ENCODE data around the gene KCNIP3. TPM values are rescaled to one million over a fixed set of nuclear protein-coding genes. Genes with fewer than 3 reads are reported as not detected.

The KCNIP3 gene
- total RNA-seq, 2 donors from 2014 or later, result not detected

DNA sequence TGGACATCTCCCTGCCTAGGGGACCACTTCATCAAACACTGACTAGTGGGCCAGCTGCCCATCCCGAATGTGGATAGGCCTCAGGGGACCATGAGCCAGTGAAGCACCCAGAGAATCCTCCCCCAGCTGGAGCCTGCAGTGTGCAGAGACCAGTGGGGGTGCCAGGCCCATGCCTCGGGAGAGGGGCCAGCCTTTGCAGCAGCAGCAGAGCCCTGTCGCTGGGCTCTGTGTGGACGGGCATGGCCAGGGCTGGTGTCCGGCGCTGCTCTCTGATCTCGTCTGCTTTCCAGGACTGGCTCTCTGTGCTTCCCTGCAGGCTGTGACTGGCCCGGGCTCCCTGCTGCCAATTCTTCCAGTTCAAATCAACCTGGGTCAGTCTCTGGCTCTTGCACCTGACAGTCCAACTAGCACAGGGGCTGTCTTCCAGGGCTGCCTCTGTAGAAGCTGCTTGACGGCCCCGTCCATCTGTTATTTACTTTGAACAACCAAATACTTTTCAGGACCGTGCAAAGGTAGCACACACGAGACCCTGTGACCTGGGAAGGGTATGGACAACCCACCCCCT, 11.4 kb downstream of the KCNIP3 start:
- Mint-ChIP-seq H3K27me3 (no peaks in the 10 kb centered on the region), H3K4me3 (no peak overlapping the region), H3K27ac (no peak overlapping the region), H3K9me3 (no peaks in the 10 kb centered on the region), H3K36me3 (no peaks in the 10 kb centered on the region), H3K4me1 (ENCODE audit: low read depth in 2 of 2) (no peaks in the 10 kb centered on the region)
- ATAC-seq, result no peak
- DNase-seq (ENCODE audit: low spot score), result no peak

DNA sequence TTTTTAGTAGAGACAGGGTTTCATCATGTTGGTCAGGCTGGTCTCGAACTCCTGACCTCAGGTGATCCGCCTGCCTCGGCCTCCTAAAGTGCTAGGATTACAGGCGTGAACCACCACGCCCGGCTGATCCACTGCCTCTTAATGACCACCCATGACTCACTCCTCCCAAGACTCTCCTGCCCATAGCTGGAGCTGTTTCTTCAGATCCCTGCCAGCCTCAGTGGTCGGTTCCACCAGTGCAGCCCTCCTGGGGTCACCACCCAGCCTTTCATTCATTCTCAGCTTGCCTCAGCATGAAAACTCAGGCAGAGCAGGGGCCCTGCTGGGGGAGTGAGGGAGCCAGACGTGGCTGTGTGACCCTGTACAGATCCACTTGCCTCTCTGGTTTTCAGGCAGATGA, 12.5 kb downstream of the KCNIP3 start:
- no peak for DNase-seq (ENCODE audit: low spot score)
- Mint-ChIP-seq H3K4me1 (ENCODE audit: low read depth in 2 of 2) (no peaks in the 10 kb centered on the region), H3K4me3 (no peak overlapping the region), H3K27ac (no peak overlapping the region), H3K36me3 (no peaks in the 10 kb centered on the region), H3K9me3 (no peaks in the 10 kb centered on the region), H3K27me3 (no peaks in the 10 kb centered on the region)
- ATAC-seq, result no peak

DNA sequence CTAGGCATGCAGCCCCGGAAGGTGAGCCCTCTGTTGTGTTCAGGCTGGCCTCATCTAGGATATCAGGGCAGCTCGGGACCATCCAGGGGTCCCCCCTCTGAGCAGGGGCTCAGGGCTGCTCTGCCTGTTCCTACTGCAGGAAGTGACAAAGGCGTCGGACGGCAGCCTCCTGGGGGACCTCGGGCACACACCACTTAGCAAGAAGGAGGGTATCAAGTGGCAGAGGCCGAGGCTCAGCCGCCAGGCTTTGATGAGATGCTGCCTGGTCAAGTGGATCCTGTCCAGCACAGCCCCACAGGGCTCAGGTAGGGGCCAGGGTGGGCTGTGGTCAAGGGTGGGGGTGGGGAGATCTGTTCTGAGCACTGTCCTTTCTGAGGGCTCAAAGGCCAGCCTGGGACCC, 13.1 kb downstream of the KCNIP3 start:
- no peaks in the 10 kb centered on the region for H3K36me3 Mint-ChIP-seq
- H3K4me3 Mint-ChIP-seq, result no peak overlapping the region
- DNase-seq (ENCODE audit: low spot score), result no peak
- H3K4me1 Mint-ChIP-seq (ENCODE audit: low read depth in 2 of 2), result no peaks in the 10 kb centered on the region
- H3K9me3 Mint-ChIP-seq, result no peaks in the 10 kb centered on the region
- no peak for ATAC-seq
- no peak overlapping the region for H3K27ac Mint-ChIP-seq
- no peaks in the 10 kb centered on the region for H3K27me3 Mint-ChIP-seq

DNA sequence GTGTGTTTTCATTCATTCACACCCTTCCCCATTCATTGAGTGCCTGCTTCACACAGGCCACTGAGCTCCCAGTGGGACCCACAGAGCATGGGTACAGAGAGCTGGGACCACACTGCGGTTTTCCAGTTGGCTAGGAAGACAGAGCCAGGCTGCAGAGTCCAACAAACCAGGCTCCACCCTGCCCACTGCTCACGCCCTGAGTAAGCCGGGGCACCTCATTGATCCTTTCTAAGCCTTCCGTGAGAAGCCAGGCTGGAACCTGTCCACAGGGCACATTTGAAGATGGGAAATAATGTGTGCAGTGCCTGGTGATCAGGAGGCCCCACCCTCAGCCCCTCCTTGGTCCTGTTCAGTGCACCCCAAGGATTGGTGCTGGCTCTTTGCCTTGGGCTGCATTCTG, 13.5 kb downstream of the KCNIP3 start:
- no peaks in the 10 kb centered on the region for H3K9me3 Mint-ChIP-seq
- no peaks in the 10 kb centered on the region for H3K36me3 Mint-ChIP-seq
- no peak overlapping the region for H3K27ac Mint-ChIP-seq
- H3K4me1 Mint-ChIP-seq (ENCODE audit: low read depth in 2 of 2), result no peaks in the 10 kb centered on the region
- DNase-seq (ENCODE audit: low spot score), result no peak
- H3K4me3 Mint-ChIP-seq, result no peak overlapping the region
- no peak for ATAC-seq
- no peaks in the 10 kb centered on the region for H3K27me3 Mint-ChIP-seq

DNA sequence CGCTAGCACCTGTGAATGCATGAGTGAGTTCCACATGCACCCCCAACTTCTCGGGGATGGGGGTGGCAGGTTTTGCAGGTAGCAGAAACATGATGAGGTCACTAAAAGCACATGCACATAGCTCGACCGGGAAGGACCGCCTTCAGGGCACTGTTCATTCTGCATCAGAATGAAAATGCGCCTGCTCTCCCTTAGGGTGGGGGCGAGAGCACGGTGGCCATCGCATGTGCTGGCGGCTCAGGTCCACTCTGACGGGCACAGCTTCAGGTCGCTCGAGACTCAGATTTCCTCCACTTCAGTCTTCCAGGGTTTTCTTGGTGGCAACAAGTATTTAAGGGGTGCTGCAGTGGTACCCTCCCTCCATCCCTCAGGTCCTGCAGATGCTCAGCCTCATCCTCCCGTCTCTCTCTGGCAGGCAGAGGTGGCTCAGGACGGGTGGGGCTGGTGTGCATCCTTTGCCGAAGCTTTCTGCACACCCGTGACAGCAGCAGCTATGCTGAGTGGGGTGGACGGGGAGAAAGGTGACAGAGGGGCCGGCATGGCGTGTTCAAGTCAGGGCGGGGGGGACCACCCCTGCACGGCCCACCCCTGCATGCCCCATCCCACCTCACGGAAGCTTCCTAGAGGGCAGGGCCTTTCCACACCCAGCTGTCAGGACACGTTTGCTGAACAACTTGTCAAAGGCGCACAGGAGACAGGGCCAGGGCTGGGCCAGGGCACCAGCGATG, 14.8 kb downstream of the KCNIP3 start:
- Mint-ChIP-seq H3K27ac (no peak overlapping the region), H3K4me1 (ENCODE audit: low read depth in 2 of 2) (no peaks in the 10 kb centered on the region), H3K4me3 (no peak overlapping the region), H3K9me3 (no peaks in the 10 kb centered on the region), H3K36me3 (no peaks in the 10 kb centered on the region), H3K27me3 (no peaks in the 10 kb centered on the region)
- ATAC-seq (no peak), DNase-seq (ENCODE audit: low spot score) (no peak)

DNA sequence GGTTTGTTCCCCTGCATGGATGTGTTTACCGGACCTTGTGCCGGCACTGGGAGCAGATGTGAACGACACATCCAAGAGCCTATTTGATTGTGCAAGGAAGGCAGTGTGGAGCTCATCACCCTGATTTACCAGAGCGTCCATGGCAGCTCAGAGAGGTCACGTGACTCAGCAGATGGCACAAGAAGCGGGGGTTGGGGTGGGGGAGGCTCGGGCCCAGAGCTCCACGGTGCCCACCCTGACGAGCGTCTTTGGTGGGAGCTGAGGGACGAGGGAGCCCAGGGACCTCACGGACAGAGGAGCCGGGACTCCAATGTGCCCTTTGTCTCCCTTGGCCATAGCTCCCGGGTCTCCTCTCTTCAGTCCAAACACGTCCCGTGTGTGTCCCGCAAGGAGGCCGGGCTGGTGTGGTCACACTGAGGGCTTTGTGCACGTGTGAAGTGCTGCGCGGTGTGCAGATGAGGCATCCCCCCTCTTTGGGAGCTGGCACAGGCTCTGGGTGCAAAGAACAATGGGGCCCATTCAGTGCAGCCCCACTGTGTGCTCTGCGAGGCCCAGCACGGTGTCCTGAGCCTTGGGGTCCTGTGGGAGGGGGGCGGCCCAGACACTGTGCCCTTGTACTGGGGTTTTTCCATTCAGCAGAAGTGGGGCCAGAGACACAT, 15.5 kb downstream of the KCNIP3 start:
- ATAC-seq, result no peak
- H3K9me3 Mint-ChIP-seq, result no peaks in the 10 kb centered on the region
- DNase-seq (ENCODE audit: low spot score), result no peak
- no peak overlapping the region for H3K27ac Mint-ChIP-seq
- H3K36me3 Mint-ChIP-seq, result no peaks in the 10 kb centered on the region
- no peak overlapping the region for H3K4me3 Mint-ChIP-seq
- H3K27me3 Mint-ChIP-seq, result no peaks in the 10 kb centered on the region
- no peaks in the 10 kb centered on the region for H3K4me1 Mint-ChIP-seq (ENCODE audit: low read depth in 2 of 2)

DNA sequence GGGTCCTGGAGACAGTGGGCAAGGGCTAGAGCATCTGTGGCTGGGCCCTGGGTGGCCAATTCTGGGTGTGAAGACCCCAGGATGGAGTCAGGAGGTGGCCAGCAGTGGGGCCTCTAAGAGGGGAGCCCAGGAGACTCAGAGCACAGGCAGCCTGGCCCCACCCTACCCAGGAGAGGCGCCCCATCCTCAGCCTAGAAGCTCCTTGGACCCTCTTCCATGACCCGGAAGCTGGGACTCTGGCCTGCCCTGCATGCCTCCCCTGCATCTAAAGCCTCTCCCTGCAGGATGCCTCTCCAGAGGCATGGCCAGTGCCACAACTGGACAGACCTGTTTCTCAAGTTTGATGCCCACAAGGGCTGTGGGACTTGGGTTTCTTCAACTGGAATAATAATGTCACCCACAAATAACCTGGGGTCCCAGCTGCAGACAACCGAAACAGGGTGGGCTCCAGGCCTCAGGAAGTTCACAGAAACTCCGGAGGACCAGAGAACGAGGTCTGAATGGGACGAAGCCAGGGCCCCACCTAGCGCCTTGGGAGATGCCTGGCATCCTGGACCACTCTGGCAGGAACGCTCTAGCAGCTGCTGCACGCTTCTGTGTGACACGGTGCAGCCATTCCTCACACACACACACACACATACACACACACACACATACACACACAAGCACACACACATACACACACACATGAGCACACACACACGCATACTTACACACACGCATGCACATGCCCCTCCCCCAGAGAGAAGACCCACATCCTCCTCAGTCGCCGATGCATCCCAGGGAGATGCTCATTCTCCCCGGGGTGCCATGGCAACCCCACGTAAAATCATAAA, 16.4 kb downstream of the KCNIP3 start:
- H3K4me3 Mint-ChIP-seq, result no peak overlapping the region
- no peaks in the 10 kb centered on the region for H3K36me3 Mint-ChIP-seq
- H3K27me3 Mint-ChIP-seq, result no peaks in the 10 kb centered on the region
- H3K4me1 Mint-ChIP-seq (ENCODE audit: low read depth in 2 of 2), result no peaks in the 10 kb centered on the region
- H3K9me3 Mint-ChIP-seq, result no peaks in the 10 kb centered on the region
- DNase-seq (ENCODE audit: low spot score) (no peak), ATAC-seq (no peak)
- no peak overlapping the region for H3K27ac Mint-ChIP-seq

DNA sequence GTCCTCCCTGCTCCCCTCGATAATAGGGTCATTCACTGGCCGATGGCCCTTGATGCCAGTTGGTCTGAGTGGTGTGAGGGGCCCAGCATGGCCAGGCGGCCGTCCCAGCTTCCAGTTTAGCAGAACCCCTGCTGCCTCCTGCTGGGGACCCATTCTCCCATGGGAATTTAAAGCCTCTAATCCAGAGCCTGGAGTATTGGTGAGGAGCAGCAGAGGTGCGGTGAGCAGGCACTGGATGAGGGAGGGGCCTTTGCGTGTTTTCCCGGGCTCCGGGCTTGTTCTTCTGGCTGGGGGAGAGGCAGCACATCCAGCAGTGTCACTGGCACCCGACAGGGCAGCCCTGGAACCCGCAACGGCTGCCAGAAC, 17.4 kb downstream of the KCNIP3 start:
- Mint-ChIP-seq H3K27me3 (no peaks in the 10 kb centered on the region), H3K9me3 (no peaks in the 10 kb centered on the region), H3K4me1 (ENCODE audit: low read depth in 2 of 2) (no peaks in the 10 kb centered on the region), H3K27ac (no peak overlapping the region), H3K36me3 (no peaks in the 10 kb centered on the region), H3K4me3 (no peak overlapping the region)
- ATAC-seq, result no peak
- DNase-seq (ENCODE audit: low spot score), result no peak

DNA sequence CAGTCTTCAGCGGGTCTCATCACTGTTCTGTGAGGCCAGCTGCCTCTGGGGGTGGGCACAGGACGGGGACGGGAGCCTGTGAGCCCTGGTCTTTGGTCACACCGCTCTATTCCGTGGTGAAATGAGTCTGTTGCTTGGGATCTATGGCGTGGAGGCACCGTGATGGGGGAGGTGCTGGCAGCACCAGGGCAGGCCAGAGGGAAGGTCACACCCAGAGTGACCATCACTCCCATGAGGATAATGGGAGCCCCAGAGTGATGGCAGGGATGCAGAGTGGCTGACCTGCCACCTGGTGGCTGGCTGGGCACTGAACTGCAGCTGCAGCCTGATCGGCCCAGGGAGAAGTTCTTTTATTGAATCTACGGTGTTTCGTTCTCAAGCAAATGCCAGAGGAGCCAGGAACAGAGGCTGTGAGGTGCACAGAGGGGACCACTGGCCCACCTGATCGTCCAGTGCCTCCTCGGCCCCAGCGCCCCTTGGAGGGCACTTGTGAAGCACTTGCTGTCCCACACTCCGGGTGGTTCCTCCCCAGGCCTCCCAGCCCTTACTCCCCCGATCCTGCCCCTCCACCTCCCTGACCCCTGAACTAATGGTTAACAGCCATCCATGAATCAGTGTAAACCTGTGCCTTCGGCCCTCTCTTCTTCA, 17.9 kb downstream of the KCNIP3 start:
- Mint-ChIP-seq H3K4me3 (no peak overlapping the region), H3K4me1 (ENCODE audit: low read depth in 2 of 2) (no peaks in the 10 kb centered on the region), H3K9me3 (no peaks in the 10 kb centered on the region), H3K27ac (no peak overlapping the region), H3K36me3 (no peaks in the 10 kb centered on the region), H3K27me3 (no peaks in the 10 kb centered on the region)
- ATAC-seq (no peak), DNase-seq (ENCODE audit: low spot score) (no peak)

DNA sequence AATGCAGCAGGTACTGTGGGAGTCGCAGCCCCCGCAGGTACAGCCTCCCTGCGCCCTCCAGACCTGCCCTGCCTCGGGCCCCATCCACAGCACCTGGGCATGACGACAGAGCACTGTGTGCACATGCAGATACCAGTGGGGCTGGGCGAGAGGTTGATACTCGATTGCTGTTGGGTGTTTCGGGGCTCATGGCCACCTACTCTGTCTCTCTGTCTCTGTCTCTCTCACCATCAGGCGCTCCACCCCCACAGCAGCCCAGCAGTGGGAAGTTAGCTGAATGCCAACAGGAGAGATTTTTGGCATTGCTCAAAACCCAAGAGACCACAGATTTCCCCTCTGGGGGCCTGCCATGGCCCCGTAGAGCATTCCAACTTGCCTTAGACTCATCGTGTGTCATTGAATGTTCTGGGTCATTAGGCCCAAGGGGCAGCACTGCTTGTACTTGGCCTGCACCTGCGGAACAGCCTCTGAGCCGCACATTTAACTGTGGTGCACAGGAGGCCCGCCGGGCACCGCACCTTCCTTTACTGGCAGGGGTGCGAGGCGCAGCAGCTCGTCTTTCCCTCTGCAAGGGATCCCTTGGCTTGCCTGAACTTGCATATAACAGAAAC, 18.8 kb downstream of the KCNIP3 start:
- Mint-ChIP-seq H3K27ac (no peak overlapping the region), H3K27me3 (no peaks in the 10 kb centered on the region), H3K36me3 (no peaks in the 10 kb centered on the region), H3K4me3 (no peak overlapping the region), H3K9me3 (no peaks in the 10 kb centered on the region), H3K4me1 (ENCODE audit: low read depth in 2 of 2) (no peaks in the 10 kb centered on the region)
- no peak for ATAC-seq
- DNase-seq (ENCODE audit: low spot score), result no peak

DNA sequence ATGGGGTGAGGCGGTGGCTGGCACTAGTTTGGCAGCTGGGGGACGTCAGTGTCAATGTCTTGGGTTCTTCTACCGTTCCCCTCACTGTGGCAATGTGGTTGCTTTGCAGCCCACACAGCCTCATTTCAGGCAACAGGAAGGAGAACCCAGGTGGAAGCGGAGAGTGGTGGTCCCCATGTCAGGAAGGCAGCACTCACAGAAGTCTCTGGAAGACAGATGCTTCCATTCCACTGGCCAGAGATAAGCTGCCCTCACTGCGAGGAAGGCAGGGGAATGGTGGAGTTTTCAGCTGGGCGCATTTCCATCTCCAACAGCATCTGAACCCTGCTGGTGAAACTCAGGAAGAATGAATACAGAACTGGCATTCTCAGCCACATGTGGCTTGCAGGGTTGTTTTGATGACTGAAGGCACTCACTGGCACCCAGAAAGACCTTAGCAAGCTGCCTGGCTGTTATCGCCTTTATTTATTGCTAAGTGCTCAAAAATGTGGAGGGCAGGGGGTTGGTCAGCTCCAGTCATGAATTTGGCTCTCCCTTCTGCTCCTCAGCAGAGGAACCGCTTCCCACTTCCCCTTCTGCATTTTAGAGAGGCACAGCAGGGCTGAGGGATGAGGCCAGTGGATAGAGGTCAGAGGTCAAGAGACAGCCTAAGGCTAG, 19.4 kb downstream of the KCNIP3 start:
- Mint-ChIP-seq H3K36me3 (no peaks in the 10 kb centered on the region), H3K27me3 (no peaks in the 10 kb centered on the region), H3K27ac (no peak overlapping the region), H3K9me3 (no peaks in the 10 kb centered on the region), H3K4me3 (no peak overlapping the region), H3K4me1 (ENCODE audit: low read depth in 2 of 2) (no peaks in the 10 kb centered on the region)
- DNase-seq (ENCODE audit: low spot score), result no peak
- no peak for ATAC-seq

DNA sequence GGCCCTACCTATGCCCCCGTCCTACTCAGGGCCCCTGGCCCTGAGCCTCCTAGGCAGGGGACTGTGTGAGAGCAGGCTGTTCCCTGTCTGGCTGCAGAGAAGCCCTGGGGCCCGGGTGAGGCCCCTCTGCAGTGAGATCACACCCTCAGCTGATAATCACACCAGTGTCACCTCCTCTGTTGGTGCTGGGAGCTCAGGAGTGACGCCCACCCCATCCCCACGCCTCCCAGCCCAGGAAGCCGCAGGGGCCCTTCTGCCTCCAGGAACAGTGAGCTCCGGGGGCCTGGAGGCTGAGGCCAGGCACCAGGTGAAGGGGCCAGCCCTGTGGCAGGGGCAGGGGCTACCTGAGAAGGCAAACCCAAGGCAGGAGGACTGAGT, 20.0 kb downstream of the KCNIP3 start:
- DNase-seq (ENCODE audit: low spot score) (no peak), ATAC-seq (no peak)
- Mint-ChIP-seq H3K36me3 (no peaks in the 10 kb centered on the region), H3K27me3 (no peaks in the 10 kb centered on the region), H3K4me3 (no peak overlapping the region), H3K9me3 (no peaks in the 10 kb centered on the region), H3K4me1 (ENCODE audit: low read depth in 2 of 2) (no peaks in the 10 kb centered on the region), H3K27ac (no peak overlapping the region)
